ENCODE results near the gene XCL2.

XCL2 gene

DNA sequence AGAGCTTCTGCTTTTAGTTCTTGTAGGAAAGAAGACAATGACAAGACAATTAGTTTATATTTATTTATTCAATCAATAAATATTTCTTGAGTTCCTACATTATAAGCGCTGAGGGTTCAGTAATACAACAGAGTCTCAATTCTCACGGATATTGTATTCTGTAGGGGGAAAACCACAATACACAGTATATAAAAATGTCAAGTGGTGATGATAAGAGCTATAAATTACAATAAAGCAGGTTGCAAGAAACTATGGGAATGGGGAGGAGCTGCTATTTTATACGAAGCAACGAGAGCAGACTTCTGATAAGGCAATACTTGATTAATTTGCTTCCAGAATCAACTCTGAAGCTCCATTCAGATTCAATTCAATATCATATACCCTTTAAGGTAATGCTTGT lies 22.0 kb upstream of the XCL2 start:
- Histone ChIP-seq H3K27me3 (peaks cover 0 to 5% of the 10 kb centered on the region in 2 donors), H3K27ac (no peak overlapping the region), H3K4me3 (no peak overlapping the region), H3K36me3 (no peaks in the 10 kb centered on the region), H3K9me3 (no peaks in the 10 kb centered on the region), H3K4me1 (no peaks in the 10 kb centered on the region)
- intact Hi-C loops (cut with DNase I; ENCODE audit: low total_unique reads), result loop anchor here (10.0 kb wide), 1 partner anchor 121 kb away; no protein-coding TSS in a partner anchor
- TF ChIP-seq, protein P1, sequence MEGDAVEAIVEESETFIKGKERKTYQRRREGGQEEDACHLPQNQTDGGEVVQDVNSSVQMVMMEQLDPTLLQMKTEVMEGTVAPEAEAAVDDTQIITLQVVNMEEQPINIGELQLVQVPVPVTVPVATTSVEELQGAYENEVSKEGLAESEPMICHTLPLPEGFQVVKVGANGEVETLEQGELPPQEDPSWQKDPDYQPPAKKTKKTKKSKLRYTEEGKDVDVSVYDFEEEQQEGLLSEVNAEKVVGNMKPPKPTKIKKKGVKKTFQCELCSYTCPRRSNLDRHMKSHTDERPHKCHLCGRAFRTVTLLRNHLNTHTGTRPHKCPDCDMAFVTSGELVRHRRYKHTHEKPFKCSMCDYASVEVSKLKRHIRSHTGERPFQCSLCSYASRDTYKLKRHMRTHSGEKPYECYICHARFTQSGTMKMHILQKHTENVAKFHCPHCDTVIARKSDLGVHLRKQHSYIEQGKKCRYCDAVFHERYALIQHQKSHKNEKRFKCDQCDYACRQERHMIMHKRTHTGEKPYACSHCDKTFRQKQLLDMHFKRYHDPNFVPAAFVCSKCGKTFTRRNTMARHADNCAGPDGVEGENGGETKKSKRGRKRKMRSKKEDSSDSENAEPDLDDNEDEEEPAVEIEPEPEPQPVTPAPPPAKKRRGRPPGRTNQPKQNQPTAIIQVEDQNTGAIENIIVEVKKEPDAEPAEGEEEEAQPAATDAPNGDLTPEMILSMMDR (IDR thresholded peaks at IDR 0.05), result no peak
- no peak for DNase-seq

- intact Hi-C loops (cut with DNase I; ENCODE audit: low total_unique reads), result loop anchor here (10.0 kb wide), 1 partner anchor 117 kb away; no protein-coding TSS in a partner anchor
- no peak overlapping the region for H3K27ac ChIP-seq
Observed at GRCh38 chr1:168561989-168562388, 18.2 kb upstream of the XCL2 start.

GRCh38 chr1:168560370-168560769 lies 16.6 kb upstream of the XCL2 start:
- DNase-seq, result no peak
- no peaks in the 10 kb centered on the region for H3K4me1 ChIP-seq
- H3K27me3 ChIP-seq, result peaks cover 0 to 5% of the 10 kb centered on the region in 2 donors
- no peaks in the 10 kb centered on the region for H3K9me3 ChIP-seq
- TF ChIP-seq, protein P1 (IDR thresholded peaks at IDR 0.05), result no peak
- H3K36me3 ChIP-seq, result no peaks in the 10 kb centered on the region
- intact Hi-C loops (cut with DNase I; ENCODE audit: low total_unique reads), result loop anchor here (10.0 kb wide), 1 partner anchor 116 kb away; no protein-coding TSS in a partner anchor
- no peak overlapping the region for H3K4me3 ChIP-seq
- no peak overlapping the region for H3K27ac ChIP-seq

More at GRCh38 chr1:168561989-168562388, 18.2 kb upstream of the XCL2 start:
- Histone ChIP-seq H3K27me3 (peaks cover 0 to 5% of the 10 kb centered on the region in 2 donors), H3K36me3 (no peaks in the 10 kb centered on the region), H3K9me3 (no peaks in the 10 kb centered on the region), H3K4me3 (no peak overlapping the region), H3K4me1 (no peaks in the 10 kb centered on the region)
- DNase-seq, result no peak
- TF ChIP-seq, protein P1 (IDR thresholded peaks at IDR 0.05), result no peak

DNA sequence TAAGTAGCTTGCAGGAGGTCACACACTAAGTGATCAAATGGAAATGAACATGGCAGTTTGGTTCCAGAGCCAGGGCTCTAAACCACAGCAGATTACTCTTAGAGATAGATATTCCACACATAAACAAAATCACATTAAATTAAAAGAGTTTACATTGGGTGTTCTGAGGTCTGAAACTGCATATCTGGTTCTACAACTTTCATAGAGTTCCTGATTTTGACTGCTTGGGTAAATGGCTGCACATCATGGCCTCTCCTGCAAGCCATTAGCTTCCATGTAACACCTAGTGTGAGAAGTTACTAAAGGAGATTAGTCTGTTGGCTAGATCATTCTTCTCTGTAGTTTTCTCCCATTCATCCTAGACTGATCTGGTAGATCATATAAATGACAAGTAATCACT lies 12.8 kb upstream of the XCL2 start:
- no peak for DNase-seq
- H3K4me3 ChIP-seq, result no peak overlapping the region
- no peaks in the 10 kb centered on the region for H3K27me3 ChIP-seq
- H3K4me1 ChIP-seq, result no peaks in the 10 kb centered on the region
- H3K36me3 ChIP-seq, result no peaks in the 10 kb centered on the region
- intact Hi-C loops (cut with DNase I; ENCODE audit: low total_unique reads), result no loop called here
- H3K9me3 ChIP-seq, result no peaks in the 10 kb centered on the region
- TF ChIP-seq, protein P1 (IDR thresholded peaks at IDR 0.05), result no peak
- no peak overlapping the region for H3K27ac ChIP-seq

DNA sequence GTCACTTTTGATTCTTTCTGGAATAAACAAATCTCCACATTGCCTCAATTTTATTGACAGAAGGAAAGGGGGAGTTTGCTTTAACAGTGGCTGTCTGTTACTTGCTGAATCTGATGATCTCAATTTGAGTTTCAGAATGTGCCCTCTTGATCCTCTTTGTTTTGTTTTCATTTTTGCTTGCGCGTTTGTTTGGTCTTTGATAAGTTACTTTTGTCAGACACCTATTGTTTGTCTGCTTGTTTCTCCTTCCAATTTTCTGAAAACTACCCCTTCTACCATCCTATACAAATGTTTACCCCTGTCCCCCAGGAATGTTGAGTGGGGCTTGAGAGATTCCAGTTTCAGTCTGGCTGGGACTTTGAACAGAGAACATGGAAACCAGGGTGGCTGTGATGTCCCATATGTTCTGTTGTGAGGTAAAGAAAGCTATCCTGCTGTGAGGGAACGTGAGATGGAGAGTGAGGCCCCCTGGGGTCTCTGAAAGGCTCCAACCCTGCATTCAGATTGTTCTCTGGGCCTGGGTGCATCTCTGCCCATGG lies 11.8 kb upstream of the XCL2 start:
- no peak for DNase-seq
- Histone ChIP-seq H3K9me3 (no peaks in the 10 kb centered on the region), H3K4me1 (no peaks in the 10 kb centered on the region), H3K4me3 (no peak overlapping the region), H3K27me3 (no peaks in the 10 kb centered on the region), H3K36me3 (no peaks in the 10 kb centered on the region), H3K27ac (no peak overlapping the region)
- intact Hi-C loops (cut with DNase I; ENCODE audit: low total_unique reads), result no loop called here
- TF ChIP-seq, protein P1 (IDR thresholded peaks at IDR 0.05), result no peak
